GM21515 (cell line): ENCODE results near the gene GDF9.

Experiments
- ATAC-seq: cut with Tn5 transposase; IDR thresholded peaks from one replicate; pipeline ENCODE4 v1.9.1; 2021; ENCODE audit not compliant: unreplicated experiment

GDF9 gene, protein sequence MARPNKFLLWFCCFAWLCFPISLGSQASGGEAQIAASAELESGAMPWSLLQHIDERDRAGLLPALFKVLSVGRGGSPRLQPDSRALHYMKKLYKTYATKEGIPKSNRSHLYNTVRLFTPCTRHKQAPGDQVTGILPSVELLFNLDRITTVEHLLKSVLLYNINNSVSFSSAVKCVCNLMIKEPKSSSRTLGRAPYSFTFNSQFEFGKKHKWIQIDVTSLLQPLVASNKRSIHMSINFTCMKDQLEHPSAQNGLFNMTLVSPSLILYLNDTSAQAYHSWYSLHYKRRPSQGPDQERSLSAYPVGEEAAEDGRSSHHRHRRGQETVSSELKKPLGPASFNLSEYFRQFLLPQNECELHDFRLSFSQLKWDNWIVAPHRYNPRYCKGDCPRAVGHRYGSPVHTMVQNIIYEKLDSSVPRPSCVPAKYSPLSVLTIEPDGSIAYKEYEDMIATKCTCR

DNA sequence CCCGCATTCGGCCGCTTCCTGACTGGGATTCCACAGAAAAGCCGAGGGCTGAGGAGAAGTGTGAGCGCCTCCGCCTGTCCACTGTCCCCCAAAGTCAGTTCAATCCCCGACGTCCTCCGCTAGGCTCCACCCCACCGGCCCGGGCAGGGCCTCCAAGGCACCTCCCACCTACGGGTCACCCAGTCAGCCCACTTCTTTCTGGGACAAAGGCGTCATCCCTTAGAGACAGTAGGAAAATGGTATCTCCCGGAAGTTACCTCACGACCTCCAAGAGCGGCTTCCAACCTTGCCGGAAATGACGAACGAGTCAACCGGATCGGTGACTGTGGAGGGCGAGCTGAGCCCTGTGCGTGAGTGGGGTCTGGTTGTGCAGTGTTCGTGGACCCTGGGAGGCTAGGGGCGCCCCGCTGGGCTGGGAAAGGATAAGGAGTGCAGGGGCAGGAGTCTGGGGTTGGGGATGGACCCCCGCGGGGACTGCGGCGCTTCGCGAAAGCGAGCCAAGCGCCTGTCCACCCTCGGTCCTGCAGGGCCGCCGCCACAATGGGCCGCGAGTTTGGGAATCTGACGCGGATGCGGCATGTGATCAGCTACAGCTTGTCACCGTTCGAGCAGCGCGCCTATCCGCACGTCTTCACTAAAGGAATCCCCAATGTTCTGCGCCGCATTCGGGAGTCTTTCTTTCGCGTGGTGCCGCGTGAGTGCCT is at the start of gene GDF9, which contains the start of gene UQCRQ:
Gene GDF9, minus strand, starts transcription at position 128 of the 704 bp plus-strand sequence. CDS start 1,936 bp downstream, outside the sequence.
Gene UQCRQ, plus strand, starts transcription at position 301 of the 704 bp plus-strand sequence. Its CDS starts 240 bp downstream, at position 541.
- peak; percentile 98 for ATAC-seq

DNA sequence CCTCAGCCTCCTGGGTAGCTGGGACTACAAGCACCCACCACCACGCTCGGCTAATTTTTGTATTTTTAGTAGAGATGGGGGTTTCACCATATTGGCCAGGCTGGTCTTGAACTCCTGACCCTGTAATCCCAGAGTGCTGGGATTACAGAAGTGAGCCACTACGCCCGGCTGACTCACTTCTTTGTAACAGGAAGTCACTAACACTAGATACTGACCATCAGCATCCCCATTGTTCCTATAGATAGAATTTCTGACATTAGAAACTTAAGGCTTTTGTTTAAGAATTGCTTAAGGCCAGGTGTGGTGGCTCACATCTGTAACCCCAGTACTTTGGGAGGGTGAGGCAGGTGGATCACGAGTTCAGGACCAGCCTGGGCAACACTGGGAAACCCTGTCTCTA is 49.4 kb upstream of the GDF9 start:
- ATAC-seq, result no peak

DNA sequence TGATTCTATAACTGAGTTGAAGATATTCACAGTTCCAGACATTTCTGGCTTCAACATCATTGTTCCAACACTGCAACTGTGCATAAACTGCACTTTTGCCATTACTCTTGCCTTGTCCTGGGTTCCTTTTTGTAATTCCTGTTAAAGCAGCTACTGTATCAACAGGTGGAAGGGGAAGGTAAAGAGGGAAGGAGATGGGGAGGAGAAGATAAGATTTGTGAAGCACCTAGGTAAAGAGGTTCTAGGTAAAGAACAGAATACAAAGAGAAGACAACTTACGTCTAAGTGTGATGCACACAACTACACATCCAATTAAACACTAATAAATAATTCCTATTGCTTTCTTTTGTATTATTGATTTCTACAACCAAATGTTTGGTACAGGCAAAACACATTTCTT is 43.4 kb upstream of the GDF9 start:
- no peak for ATAC-seq

DNA sequence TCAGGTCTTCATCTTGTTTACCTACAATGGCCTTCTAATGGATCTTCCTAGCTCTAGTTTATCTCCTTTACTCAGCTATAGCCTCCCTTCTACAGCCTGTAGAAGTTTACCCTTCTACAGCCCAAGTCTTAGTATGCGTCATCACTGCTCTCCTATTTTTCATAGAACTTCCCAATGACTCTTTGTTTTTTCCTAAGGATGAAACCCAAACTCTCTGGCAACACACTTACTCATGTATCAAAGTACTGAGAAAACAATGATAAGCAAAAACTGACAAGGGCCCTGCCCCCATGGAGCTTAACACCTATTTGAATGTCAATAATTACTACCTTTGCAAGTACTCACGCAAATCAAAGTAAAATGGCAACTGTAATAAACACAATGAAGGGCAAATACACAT is 40.9 kb upstream of the GDF9 start:
- no peak for ATAC-seq

DNA sequence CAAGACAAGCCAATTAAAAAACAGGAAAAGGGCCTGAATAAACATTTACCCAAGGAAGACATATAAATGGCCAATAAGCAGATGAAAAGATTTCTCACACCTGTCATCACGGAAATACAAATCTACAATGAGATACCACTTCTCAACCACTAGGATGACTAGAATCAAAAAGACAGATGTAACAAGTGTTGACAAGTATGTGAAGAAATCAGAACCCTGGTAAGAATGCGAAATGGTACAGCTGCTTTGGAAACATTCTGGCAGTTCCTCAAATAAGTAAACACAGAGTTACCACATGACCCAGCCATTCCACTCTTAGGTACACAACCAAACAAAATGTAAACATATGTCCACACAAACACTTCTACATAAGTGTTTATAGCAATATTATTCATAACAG is 39.7 kb upstream of the GDF9 start:
- no peak for ATAC-seq

DNA sequence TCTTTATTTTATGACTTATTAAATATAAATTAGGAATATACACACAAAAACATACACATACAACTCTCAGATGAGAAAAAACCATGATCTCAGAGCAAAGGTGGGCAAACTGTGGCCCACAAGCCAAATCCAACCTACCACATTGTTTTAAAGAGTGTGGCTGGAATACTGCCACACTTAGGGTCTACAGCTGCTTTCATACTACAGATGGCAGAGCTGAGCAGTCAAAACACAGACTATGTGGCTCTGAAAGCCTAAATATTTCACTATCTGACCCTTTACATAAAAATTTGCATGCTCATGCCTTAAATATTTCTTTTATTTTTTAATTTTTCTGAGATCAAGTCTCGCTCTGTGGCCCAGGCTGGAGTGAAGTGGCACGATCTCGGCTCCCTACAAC is 35.5 kb upstream of the GDF9 start:
- ATAC-seq, result no peak

DNA sequence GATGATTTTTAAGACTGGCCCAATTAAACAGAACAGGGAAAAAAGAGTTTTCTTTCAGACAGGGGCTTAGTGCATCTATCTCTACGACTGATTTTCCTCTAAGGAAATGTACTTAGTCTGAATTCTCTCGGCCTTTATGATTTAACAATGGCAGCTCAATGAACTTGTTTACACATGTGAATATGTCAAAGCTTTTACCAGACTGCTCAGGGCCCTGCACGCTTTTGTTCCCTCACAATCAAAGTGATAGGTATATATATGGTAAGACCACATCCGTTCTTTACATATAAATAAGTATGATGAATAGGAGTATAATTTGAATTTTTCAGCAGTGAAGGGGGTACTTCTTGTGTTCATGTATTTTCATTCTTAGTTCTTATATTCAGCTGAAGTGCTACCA is 34.8 kb upstream of the GDF9 start:
- no peak for ATAC-seq

DNA sequence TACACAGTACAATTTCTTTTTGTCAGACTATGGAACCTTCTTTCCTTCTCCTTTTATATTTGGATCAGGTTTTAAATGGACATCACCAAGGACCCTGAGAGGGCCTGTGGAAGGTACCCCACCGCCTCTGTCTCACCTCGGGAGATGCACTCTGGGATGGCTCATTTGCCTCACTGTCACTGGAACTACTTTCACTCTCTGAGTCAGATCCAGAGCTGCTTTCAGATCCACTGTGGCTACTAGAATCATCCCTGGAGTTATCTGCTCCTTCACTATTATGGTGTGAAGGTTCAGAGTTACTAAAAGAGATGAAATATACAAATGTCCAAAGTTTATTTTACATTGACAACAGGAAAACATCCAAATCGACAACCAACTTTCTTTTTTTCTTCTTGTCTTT is 31.8 kb upstream of the GDF9 start:
- ATAC-seq, result no peak

DNA sequence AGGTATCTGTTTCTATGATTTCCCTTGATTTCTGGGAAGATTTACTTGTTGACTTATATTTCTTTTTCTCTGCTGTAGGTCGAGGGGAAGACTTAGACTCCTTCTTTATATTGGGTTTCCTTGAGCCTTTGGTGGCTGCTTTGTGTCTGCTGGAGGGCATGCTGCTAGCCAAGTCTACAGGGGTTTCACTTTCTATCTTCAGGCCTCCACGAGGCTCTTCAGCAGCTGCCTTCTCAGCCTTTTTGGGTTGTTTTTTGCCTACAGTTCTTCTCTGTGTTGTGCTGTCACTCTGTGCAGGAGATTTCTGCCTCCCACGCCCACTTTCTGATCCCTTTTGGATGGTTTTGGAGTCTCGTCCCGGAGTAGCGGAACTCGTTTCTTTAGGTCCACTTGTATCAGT is 30.4 kb upstream of the GDF9 start:
- no peak for ATAC-seq

DNA sequence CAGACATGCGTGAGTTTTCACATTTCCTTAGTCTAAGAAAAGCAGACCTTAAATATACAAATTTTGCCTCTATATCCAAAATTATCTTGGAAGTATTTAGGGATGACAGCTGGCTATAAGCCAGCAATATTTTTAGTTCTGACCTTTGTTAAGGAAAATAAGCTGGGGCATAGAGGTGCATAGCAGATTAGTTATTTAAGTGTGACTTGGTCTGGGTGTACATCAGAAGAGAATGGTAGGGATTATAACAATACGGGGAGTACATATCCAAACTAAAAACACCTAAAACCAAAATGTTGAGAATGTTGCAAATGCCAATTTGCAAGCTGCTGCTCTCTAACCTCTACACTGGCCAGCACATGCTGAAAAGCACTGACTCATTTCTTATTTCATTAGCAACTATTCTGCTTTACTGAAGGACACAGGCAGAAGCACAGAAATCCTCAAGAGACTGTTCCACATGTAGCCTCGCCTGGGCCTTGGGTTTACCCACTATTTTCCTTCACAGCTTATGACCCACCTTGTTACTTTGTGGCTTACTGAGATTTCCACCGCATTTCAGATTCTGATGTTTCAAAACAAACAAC is 29.5 kb upstream of the GDF9 start:
- ATAC-seq, result no peak

DNA sequence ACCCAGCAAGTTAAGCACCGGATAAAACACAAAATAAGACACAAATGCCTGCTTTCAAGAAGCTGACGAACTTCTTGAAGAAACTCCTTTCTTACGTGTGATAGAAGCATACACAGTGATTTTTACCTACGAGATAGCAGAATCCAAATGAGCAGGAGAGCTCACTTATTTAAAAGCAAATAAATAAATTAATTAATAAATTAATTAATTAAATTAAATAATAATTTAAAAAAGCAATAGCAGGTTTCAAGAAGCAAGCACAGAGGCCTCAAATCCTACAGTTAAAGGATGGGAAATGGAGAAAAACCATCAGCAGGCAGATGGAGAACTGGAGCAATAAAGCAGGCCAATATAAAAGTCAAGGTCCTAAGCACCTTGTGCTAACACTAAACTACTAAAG is 24.5 kb upstream of the GDF9 start:
- no peak for ATAC-seq

DNA sequence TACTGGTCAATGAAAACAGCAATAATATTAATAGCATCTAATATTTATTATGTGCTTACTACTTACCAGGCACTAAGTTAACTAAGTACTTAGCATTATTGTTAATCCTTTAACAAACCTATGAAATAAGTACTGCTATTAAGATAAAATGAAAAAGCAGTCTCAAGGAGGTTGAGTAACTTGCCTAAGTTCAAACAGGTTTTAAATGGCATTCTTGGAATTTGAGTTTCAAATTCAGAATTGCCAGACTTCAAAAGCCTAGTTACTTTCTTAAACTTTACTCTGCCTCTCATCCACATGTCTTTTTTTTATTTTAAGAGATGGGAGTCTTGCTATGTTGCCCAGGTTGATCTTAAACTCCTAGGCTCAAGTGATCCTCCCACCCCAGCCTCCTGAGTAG is 23.2 kb upstream of the GDF9 start:
- no peak for ATAC-seq

DNA sequence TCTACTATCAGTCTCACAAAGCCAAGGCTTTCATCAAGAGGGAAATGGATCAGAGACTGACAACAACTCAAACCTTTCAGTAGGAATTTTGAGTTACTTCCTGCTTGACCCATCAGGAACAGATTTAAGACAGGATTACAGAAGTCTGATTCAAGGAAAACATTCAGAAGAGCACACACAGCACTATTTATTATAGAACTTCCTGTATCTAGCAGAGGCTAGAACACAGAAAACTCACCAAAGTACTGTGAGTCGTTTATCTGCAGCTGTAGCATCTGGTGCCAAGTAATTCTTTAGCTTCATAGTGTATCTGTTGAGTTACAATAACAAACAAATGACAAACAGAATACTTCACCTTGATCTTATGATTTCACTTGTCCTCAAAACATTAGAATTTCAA is 21.0 kb upstream of the GDF9 start:
- no peak for ATAC-seq

DNA sequence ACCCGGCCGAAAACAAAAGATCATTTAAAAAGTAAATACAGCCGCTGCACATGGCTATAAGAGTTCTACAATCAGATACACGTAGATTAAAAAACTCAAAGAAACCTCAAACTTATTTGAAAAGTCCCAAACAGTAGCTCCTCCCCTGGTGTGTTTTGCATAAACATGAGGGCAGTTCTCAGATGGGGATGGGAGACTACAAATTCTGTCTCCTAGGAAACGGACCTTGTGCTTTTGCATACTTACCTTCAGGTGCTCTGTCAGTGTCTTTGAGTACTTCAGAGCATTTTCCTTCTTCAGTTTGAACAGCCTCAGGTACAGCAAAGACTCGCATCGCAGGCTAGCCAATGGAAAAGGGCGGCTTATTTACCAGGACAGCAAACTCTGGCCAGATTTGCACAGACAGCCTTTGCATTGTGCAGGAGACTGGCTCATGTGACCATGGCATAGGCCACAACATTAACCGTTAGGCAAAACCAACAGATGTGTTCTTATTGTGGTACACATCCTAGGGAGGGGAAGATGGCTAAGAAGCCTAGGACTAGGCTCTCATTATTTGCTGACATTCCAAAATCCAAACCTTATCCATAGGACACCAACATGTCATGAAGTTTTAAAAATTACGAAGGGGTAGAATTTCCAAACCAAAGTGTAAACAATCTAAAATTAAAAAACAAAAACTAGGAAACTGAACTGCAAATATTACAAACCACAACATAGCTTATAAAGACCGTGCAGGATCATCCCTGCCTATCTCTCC is 20.0 kb upstream of the GDF9 start:
- ATAC-seq, result no peak

DNA sequence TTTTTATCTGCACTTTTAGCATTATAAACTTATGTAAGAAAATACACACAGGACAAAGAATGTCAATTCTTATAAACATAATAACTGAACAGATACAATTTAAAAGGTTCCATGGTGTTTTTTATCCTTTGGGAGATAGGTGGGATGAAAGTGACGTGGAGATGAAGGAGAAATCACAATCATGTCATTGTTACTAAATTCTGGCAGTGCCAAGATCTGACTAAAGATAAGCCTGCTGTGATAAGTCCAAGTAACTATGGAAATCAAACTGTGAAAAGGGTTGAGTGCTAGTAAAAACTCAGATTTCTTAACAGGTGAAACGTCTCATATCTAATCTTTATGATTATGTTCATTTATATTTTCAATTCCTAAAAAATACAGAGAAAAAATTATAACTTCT is 18.3 kb upstream of the GDF9 start:
- ATAC-seq, result no peak

DNA sequence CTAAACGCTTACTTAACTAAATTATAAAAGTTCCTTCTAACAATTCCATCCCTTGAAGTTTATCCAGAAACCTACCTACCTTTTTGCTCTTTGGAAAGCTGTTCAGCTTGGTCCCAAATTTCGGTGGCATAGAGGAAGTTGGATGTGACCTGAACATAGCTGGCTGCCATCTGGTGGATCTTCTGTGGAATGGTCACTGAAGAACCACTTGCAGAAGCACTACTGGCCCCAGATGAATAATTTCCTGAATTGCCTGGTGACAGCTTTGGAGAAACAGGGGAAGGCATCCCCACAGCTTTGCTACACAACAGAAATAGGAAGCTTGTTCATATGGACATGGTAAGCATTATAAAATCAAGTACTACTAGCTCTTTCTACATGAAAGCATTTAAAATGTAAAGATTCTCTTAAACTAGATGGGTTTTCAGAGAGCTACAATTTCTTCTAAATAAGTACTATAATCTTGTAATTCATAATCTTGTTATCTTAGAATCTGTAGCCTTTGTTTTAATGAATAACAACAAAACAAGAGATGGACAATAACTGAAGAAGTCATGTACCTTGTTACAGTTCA is 17.1 kb upstream of the GDF9 start:
- no peak for ATAC-seq

DNA sequence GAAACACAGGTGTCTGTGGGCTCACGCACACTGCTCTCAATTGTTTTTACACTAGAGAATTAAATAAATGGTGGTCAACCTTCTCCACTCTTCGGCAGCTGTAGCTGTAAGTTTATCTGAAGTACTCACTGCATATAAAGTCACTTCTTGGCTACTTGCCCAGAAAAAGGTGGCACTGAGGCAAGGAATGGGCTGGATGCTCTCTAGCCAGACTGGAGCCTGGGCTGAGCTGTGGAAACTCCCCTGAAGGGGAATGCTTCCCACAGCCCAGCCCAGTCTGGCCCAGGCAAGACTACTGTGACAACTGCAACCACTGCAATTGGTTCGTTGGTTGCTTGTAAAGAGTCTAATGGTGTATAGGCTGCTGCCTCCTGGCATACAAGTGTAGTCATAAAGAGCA is 11.7 kb upstream of the GDF9 start:
- ATAC-seq, result no peak

DNA sequence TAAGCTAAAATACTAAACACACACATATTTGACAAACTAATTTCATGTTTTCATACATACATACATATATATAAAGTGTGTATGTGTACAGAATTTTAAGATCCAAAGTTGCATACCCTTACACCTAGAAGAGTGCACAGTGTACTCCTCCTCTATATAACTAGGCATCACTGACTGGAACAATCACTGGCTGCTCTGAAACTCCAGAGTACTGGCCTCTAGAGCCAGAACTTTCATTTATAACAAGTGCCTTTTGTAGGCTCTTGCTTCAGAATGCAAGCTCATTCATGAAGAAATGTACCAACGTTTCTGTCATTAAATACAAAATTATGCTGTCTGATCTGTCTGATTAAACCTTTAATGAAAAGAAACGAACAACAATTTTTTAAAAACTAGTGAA is 11.2 kb upstream of the GDF9 start:
- ATAC-seq, result no peak

DNA sequence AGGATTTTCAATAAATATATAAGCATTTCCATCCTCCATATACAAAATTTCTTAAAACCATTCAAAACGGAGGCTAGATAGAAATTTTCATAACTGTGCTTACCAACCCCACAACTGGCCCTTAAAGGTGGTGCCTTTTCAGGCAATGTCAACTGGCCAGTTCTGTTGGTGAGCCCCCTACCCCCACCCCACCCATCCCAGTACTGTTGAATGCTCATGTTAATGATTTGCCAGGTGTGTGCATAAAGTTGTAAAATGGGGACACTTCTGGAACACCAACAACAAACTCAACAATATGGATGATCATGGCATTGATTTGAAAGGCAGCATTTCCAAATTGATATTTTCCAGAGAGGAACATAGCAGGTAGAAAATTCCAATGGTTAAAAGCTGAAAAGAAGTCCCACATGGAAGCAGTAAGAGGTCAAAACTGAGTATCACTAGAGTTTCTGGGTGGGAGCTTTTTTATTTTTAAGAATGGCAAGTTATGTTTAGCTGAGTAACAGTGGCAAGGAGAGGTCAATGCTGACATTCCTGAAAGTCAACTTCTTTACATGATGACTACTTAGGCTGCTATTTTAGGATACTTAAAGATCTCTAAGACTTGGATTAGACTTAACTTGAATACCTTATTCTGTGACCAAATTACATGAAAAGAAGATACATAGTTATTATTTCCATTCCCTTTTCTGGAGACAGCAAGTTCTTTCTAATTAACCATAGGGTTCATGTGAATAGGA is 9.9 kb upstream of the GDF9 start:
- no peak for ATAC-seq

DNA sequence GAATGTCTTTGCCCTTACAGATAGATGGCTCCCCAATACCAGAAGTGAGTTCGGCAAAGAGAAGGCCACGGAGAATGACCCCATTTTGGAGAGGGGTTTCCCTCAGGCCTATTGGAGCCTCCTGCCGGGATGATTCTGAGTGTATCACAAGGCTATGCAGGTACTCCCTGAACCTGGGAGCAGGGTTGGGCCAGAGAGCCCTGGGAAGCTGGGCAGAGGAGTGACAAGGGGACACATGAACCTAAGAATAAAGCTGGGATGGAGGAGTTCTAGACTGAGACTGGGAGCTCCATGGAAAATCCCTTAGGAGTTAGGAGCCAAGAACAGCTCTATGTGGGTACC is 7.6 kb upstream of the GDF9 start:
- ATAC-seq, result no peak
